D341Med (cell line): ENCODE data around the gene THADA.

Experiments
- DNase-seq: peaks from one replicate; pipeline ENCODE4 v3.0.0; 2012; ENCODE audit warnings: low spot score

The THADA gene

DNA sequence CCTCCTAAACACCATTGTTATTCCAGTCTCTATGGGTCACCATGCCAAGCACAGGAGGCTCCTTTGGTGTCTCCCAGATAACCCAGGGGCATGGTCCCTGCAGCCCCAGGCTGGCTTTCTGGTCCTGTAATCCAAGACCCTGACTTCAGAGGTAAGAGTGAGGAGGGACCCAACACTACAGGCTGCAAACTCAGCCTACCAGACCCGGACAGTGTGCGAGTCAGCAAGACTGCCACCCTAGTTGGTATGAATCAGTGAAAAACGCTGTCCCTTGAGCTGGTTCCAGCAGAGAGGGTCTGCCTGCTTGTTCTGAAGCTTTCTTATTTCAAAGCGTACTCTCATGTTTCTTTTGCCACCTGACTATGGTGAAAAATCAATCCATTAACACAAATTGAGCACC lies 321.8 kb downstream of the THADA start:
- DNase-seq, result no peak

DNA sequence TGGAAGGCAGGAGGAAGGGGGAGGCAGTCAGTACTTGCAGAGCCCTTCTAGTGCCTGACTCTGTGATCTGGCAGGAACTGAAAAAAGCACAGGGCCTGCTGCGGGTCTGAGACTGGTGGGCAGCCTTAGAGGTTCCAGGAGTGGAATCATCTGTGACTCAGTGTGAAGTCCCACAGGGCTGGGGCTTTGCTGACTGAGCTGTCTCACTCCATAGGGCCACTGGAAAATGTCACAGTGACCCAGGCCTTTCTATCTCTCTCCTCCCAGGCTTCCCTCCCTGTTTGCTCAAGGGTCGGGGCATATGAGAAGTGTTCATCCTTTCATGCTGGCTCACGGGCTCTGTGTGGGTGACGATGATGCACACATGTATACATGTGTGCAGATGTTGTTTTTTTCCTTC lies 322.3 kb downstream of the THADA start:
- DNase-seq, result no peak

DNA sequence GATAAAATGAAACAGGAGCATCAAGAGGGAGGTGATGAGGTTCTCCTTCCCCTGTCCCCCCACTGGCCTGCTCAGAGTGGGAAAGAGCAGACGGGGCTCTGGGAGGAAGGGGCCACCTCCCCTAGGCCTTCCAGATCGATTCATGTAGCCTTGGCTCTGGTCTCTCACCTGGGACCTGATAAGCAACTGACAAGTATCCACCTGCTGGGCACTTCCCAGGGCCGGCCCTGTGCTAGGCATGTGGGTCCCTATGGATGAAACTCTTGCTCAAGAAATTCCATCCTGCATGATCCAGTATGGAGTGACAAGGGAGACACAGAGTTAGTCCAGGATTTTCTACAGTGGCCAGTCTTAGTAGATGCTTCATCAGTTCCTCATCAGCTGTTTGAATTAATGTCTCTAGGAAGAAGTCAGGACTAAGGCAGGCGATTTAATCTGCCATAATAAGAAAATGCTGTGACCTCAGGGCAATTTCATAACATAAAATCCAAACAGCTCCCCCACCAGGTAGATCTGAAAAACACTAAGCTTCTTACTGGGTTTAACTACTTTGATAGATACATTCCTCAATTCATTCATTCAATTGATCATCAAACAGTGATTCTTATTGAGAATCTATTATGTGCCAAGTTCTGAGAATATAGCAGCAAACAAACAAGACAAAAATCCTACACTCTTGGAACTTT lies 324.8 kb downstream of the THADA start:
- no peak for DNase-seq

DNA sequence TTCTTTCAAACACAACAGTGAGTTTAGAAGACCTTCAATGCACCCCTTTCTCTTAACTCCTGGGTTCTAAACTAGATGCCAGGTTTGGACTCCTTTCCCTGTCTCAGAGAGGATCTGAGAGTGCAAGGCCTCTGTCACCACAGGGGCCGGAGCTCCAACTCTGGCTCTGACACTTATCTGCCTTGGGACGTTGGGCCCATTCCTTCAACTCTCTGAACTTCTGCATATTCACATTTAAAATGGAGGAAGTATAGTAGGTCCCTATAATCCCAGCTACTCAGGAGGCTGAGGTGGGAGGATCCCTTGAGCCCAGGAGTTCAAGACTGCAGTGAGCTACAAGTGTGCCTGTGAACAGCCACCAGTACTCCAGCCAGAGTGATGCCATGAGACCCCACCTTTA lies 325.4 kb downstream of the THADA start:
- no peak for DNase-seq

DNA sequence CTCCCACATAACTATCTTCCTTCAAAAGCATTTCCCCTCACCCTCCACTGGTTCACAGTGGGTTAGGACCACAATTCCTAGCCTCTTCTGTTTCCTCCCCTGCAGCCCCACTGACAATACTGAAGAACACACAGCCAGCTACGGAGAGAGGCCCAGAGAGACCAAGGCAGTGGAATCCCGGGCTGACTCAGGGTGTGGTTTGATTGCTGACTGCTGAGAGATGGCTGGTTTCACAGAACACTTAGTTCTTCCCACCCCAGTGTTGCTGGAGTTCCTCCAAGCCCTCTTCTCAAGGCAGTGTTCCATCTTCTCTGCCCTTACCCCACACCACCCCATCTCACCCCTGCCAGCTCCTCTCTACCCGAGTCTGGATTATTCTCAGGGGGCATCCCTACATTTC lies 326.1 kb downstream of the THADA start:
- no peak for DNase-seq

DNA sequence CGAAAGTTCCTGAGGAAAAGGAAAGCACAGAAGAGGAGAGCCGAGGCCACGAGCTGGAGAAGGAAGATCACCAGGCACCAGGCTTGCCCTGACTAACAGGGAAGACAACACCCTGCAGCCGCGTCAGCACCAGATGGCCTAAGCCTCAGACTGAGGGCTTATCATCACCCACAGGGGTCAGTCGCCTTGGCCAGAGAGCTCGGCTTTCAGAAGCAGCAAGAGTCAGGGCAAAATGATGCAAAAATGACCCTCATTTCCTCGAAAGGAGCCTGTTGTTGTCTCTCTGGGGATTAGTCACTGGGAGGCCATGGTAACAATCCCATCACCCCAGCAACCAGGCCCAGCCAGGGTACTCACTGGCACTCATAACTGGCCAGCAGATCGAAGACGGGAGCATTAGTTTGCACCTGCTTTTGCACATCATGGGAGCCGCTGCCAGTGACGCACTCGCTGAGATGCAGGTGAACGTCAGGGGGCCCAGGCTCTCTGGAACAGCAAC lies 326.7 kb downstream of the THADA start:
- DNase-seq, result no peak

DNA sequence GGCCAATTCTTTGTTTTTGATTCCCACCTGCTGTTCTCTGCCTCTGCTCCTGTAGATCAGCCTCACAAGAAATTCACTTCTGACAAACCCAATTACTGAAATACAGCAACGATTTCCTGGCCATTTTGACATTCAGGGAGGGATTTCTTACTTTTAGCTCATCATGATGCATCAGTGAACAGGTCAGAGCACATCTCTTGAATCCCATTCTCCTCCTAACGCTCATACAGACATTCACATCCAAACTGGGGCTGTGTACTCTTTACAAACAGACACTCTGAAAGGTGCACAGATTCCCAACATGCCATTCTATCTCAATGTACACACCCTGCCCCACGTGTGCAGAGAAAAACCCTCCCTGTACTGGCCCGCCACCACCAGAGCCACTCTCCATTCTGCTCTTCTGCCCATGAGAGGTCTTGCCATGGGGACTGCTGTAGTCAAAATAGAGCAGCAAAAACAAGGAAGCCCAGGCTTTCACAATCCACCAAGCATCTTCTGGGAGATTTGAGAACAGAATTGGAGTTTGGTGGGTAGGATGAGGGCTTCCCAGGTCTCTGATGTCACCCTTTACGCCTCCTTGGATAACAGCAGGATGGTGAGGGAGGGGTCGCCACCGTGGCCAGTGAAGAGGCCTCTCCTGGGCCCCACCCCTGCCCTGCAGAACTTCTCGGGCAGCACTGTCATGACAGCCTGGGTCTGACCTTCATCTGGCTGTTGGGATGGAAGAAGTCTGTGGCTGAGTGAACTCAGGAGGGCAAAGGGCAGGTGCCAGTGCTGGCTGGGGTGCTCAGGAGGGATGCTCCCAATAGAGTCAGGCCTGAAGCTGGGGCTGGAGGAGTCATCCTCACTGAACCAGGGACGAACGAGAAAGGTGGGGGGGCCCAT lies 327.5 kb downstream of the THADA start:
- no peak for DNase-seq

DNA sequence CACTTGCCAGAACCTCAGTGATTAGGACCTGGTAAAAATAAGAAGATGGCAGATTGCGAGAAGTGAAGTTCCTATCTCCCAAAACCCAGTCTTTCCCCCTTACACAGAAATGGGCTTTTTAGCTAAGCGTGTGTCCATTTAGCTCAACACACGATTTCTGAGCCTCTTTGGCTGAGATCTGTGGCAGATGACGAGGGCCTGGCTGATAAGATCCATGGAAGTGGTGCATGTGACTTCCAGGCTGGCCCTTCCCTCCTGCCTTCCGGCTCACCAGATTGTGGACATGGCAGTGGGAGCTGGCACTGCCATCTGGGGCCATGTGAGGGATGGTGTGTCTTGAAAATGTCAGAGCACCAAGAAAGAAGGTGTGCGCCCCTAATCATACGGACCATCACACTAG lies 328.5 kb downstream of the THADA start:
- DNase-seq, result no peak

DNA sequence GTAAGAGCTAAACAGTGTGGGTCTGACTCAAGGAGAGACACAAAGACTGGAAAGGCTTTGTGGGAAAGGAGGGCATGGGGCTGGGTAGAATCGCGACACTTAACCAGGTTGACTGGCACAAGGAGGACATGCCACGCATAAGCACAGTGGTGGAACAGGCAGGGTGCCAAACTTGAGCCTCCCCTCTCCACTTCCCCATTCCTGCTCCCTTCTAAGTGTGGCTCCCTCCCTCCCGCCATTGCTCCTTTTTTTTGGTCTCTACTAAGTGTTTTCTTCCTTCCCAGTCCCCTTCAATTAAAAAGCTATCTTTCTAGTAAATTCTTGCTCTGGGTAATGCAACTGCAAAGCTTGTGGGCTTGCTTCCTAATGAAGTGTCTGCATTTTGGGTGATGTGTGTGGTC lies 329.1 kb downstream of the THADA start:
- DNase-seq, result no peak

DNA sequence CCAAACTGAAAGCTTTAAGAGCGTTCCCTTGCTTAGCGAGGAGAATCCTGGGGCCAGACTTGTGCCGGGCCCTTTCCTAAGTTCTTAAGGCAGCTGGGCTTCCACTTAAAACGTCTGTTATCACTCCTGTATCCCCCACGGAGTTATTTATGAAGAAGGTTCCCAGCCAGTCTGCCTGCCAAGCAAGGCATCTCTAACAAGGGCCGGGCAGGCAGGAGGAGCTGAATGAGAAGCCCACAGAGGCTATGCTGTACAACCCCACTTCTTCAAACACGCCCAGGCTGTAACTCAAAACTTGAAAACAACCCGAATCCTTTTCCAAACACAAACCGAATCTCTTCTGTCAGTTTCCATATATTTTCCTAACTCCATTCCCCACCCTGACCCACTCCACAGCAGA lies 330.4 kb downstream of the THADA start:
- DNase-seq, result no peak

DNA sequence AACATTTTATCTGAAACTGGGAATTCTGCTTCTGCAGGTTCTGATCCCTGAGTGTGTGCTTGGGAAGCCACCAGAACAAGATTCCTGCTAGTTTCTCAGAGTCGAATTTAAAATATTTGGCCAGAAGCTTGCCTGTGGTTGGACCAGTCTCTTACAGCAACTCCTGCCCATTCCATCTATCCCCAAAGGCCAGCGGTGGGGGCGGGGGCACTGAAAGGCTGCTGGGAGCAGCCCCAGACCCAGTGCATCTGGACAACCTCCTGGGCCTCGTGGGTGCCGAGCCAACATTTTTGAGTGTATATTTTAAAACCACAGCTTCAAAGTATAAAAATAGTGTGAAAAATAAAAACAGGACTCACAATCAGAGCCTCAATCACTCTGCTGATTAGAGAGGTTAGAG lies 330.8 kb downstream of the THADA start:
- no peak for DNase-seq

DNA sequence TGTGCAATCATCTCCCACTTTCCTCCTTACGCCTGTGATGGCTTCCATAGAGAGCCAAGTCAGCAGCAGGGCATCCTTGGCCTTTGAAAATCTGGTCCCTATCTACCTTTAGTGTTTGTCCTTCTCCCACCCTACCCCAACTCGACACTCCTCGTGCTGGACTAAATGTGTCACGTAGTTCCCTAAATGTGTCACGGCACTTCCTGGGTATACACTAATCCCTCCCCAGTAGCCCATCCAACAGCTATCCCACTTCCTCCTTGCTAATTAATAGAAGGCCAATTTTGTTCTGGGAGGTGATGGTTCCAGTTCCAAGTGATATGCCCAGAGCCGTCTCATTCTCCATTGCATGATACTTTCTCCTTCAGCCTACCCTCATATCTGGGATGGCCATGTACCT lies 332.9 kb downstream of the THADA start:
- DNase-seq, result no peak

DNA sequence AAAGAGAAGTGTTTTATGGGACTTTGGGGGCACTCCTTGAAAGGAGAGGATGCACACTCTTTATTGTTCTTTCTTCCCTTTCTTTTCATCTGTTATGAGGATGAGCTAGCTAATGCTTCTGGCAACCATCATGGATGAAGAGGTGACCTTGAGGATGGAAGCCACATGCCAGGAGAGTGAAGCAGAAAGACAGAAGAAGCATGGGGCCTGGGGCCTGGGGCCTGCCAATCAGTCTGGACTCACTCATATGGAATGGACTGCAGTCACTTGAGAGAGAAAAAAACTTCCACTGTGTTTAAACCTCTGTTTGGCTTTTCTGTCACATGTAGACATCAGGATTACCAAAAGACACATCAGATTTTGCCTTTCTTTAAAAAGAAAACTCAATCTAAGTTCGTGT lies 333.6 kb downstream of the THADA start:
- no peak for DNase-seq

DNA sequence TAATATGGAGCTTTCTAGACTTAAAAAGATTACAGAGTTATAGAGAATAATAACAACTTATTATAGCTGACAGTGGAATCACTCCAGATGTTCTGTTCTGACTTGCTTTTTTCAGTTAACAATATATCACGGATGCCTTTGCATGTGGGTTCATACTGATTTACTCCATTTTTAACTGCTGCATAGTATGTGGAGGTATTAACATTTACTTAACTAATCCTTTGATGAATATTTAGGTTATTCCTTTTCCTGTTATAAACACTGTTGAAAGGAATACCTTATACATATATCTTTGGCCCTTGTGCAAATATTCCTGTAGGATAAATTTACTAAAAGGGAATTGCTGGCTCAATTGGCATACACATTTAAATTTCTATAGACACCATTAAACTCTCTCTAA lies 336.3 kb downstream of the THADA start:
- no peak for DNase-seq

DNA sequence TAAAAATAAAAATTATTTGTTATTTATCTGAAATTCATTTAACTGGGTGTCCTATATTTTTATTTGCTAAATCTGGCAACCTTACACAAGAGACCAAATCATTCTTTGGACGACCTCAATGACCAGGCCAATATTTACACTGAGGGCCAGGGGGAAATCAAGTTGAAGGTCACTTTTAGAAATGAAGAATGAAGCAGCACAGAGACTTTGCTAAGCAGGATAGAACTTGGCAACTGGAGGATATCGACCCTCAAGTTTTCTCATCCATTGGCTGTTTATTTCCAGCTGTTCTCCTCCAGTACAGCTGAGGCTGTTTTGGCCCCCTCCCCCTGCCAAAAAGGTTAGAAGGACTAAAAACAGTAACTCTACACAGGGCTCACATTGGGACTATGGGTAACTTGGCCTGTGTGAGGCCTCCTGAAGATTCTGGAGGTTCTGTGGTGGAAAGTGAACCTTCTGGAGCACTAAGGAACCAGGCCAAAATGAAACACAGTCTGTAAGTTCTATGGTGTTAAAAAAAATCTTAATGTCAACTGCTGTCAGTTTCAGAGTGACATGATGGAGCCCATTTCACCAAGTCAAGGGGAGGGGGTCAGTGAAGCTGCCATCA lies 337.2 kb downstream of the THADA start:
- DNase-seq, result no peak

DNA sequence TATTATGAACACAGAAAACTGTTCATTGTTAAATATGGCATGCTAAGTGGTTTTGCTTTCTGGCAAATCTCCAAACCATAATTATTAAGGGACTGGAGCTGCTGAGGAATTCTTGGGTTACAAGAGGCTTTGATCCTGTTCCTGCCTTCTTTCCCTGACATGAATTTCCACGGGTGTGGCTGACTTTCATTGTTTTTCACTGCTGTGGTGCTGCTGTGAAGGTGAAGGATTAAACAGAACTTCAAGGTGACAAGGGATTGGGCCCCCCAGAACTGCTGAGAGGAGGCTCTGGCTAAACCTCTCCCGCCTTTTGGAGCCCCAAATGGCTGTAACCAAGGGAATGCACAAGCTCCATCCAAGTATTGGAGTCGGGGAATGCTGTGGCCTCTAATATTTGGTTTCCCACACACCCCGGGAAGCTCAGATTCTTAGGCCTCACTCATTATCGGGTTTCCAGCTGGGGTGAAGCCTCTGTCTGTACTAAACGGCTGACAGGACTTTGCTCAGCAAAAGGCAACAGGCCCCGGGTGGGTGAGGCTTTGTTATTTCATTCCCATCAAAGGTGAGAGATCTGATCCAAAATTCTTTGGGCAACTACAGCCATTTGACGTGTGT lies 340.4 kb downstream of the THADA start:
- no peak for DNase-seq

DNA sequence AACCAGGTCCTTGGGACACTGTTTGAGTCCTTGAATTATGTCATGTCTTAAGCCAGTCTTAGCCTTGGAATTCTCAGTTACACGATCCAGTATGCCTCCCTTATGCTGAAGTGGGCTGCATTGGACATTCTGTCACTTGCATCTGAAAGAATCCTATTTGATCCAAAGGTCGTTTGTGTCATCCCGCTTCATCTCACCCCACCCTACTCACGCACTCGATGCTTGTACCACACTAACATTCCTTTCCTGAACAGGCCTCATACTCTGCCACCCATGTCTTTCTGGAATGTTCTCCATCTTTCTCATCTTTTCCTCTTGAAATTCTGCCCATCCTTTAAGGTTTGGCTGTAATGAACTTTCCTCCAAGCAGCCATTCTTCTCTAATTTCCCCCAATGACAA lies 341.5 kb downstream of the THADA start:
- no peak for DNase-seq

DNA sequence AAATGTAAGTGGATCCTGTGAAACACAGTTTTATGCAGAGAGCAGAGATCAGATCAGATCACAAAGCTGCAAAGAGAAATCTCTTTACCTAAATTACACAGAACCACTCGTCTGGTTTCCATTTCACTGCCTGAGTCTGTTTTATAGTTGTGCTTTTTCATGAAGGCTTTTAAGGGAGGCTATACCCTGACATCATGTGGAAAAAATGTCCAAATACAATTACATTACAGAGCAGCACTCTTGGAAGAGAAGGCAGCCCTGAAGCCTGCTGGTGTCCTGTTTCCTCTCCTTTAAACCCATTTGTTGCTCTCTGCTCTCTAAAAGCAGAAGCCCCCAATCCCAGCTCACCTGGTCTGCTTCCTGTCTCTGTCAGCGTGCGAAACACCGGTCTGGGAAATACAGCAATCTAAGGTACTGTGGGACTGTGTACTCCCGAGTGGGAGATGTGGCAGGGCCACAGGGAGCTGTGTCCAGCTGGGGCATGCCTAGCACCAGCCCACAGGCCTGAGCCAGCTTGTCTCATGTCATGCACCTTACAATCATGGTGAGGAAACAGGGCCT lies 344.6 kb downstream of the THADA start:
- DNase-seq, result no peak

DNA sequence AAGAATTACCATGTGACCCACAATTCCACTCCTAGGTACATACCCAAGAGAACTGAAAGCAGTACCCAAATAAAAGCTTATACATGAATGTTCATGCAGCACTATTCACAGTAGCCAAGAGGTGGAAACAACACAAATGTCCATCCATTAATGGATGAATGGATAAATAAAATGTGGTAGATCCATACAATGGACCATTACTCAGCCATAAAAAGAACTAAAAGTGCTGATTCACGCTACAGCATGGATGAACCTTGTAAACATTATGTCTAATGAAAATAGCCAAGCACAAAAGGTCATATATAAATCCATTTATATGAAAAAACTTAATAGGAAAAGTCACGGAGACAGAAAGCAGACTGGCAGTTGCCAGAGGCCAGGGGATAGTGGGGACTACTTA lies 345.8 kb downstream of the THADA start:
- no peak for DNase-seq

DNA sequence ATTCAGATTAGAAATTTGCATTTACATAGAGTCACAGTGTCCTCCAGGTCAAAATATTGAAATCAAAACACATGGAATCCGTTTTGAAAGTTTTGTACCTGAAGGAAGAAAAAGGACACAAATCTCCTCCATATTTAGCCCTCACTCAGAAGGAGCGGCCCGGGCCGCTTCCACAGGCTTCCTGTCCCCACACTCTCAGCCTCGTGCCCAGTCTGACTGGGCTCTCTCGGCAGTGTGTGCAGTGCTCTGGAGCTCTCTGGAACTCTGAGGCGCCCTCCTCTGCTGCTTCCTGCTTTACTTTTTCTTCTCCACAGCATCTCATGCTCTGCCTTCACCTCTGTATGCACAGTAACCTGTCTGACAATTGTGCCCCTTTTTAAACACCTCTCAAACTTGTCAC lies 347.2 kb downstream of the THADA start:
- DNase-seq, result no peak

DNA sequence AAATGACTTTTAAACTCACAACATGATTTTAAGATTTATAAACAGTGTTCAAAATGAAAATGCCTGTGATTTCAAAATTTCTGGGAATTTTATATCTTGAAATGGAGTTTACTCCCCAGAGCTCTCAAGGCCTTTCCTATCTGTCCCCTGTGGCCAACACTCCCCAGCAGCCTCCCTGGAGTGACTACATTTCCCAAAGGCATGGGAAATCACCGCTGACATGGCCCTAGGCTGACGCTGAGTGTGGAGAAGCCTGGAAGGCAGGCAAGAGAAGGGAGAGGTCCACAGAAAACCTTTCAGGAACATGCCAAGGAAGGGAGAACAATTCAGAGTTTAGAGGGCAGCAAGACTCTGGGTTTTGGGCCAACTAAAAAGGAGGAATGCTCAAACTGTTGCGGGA lies 349.2 kb downstream of the THADA start:
- DNase-seq, result no peak

DNA sequence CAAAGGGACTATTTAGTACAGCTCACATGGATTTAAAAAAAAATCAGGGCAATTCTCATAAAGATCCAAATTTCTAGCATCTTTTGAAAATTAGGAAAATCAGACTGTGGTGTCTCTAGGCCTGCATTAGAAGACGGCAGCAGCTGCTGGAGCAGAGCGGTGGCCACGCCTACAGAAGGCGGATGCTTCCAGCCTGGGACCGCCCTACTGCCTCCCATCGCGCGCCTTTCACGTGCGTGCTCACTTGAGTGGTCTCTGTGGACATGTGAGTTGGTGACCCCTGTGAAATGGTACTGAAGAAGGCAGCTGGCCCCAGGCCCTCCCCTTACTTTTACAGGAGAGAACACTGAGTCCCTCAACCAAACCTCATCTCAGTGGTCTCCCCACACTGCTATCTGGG lies 354.3 kb downstream of the THADA start:
- no peak for DNase-seq
